GM12874 (cell line): ENCODE results near the gene HS3ST4.

ENCODE experiments used
- TF ChIP-seq, protein P1 (sequence below): IDR thresholded peaks from 2 replicates; pipeline ENCODE4 v1.5.1; 2011; ENCODE audit warnings: low read depth, mild to moderate bottlenecking, control low read depth, low read length, moderate library complexity; ENCODE audit not compliant: insufficient read depth

HS3ST4 gene

DNA sequence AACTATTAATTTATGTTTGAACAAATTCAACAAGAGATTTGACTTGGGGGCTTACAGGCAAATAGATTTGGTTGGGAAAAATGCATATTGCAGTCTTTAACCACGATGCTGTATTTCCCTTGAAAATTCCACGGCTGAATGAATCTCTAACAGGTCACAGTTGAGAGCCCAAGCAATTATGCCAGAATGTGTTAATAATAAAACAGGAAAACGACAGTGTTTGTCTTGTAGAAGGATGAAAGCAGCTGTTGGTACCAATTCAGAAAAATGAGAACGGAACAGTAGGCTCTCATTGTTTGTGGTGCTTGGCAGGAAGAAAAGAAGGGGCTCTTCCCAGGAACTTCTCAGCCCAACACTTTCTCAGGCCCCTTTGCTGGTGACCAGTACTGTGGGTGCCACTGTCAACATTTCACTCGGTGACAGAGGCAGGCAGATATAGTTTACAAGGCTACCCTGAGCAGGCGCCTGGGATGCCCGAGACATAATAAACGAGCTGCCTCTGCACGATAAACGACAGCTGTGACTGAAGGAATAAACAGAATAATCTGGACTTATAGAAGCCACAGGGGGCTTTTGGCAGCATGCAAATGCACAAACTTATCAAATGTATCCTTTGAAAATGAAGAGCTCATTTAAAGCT is 387.1 kb downstream of the HS3ST4 start:
- TF ChIP-seq, protein P1, sequence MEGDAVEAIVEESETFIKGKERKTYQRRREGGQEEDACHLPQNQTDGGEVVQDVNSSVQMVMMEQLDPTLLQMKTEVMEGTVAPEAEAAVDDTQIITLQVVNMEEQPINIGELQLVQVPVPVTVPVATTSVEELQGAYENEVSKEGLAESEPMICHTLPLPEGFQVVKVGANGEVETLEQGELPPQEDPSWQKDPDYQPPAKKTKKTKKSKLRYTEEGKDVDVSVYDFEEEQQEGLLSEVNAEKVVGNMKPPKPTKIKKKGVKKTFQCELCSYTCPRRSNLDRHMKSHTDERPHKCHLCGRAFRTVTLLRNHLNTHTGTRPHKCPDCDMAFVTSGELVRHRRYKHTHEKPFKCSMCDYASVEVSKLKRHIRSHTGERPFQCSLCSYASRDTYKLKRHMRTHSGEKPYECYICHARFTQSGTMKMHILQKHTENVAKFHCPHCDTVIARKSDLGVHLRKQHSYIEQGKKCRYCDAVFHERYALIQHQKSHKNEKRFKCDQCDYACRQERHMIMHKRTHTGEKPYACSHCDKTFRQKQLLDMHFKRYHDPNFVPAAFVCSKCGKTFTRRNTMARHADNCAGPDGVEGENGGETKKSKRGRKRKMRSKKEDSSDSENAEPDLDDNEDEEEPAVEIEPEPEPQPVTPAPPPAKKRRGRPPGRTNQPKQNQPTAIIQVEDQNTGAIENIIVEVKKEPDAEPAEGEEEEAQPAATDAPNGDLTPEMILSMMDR: no peak

DNA sequence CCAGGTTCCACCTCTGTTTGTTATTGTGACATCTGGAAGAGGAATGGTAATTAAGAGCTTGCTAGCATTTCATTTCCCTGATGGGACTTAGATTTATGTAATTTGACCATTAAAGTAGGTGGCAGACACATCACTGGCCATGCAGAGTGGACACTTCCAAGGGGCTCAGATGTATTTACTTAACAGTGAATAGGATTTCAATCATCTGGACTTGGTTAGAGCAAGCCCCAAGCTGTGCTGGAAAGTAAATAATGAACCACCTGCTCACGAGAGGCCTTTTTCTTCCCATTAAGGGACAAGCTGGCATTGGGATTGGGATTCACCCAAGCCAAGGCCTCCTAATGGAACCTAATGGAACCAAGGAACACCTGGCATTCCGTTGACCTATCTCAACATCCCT is 395.3 kb downstream of the HS3ST4 start:
- TF ChIP-seq, protein P1: no peak

DNA sequence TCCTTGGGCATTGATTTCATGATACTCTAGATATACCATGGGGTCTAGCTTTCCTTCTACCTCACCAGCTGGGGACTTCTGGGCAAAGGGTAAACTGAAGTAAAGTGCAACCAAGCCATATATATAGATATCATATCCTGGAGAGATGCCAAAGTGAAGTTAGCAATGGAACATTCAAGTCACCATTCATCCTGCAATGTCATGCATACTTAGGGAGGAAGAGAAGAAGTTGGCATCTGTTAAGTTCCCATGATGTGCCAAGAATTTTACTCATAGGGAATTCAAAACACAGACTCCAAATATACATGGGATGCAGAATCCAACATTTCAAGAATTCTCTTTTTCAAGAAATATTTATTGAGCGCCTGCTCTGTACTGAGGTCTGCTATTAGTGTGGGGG is 399.8 kb downstream of the HS3ST4 start:
- TF ChIP-seq, protein P1: no peak

GRCh38 chr16:26102369-26102768 is 410.6 kb downstream of the HS3ST4 start:
- TF ChIP-seq, protein P1: no peak

DNA sequence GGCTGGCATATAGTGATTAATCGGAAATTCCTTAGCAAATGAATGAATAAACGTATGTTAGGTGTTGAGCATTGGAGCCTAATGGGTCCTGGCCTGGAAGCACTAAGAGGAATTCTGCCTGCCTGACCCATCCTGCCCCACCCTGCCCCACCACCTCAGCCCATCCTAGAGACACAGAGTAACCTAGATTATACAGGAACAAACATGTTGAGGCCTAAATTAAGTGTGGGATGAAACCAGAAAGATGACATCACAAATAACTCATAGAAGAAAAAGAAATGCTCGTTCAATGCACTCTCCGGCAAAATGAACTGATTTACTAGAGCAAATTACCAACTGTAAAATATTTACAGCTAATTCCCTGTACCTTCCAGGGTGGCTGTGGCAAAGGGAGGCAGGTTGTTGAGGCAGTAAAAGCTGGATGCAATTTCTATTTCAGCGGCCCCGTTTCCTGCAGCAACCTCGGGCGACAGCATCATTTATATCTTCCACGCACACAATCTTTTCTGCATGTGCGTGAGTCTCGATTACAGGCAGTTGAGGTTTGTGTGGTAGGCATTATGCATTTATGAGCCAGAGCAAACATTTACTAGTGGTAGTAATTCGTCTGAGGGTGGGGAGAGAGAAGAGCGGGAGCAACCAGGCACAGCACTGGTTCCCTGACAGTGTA is 417.2 kb downstream of the HS3ST4 start:
- TF ChIP-seq, protein P1: no peak

- TF ChIP-seq, protein P1: no peak
These were observed 420.1 kb downstream of the HS3ST4 start for GRCh38 chr16:26111900-26112299.

DNA sequence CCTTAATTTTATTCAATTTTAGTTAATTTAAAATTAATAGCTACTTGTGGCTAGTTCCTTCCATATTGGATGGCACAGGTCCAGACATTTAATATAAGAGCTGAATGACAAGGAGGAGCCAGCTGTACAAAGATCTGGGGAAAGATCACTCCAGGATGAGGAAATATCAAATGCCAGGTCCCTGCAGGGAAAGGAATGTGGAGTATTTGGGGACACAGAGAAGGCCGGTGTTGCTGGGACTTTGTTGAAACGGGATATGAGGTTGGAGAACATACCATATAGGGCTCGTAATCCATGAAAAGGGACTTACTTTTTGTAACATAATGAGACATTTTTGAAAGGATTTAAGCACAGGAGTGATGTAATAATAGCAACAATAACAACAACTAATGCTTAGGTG is 426.8 kb downstream of the HS3ST4 start:
- TF ChIP-seq, protein P1: no peak
